Panc1 (cell line): ENCODE results near the gene SIGMAR1. TPM values are rescaled to one million over a fixed set of nuclear protein-coding genes. Genes with fewer than 3 reads are reported as not detected.
A peak's percentile ranks its signal among the peaks of the same experiment; 100 is the strongest.

Experiments used
- ATAC-seq: fragments of 200-7000 bp; cut with Tn5 transposase; 2 replicates; pipeline ENCODE4 v1.9.1; 2020; ENCODE audit warnings: mild to moderate bottlenecking, moderate library complexity
- Bru-seq: library from RNA; stranded (reverse); fragments of 400-500 nt; gene quantifications from one replicate; lab custom pipeline; 2021; lab: Mats Ljungman, UMichigan
- BruChase-seq, 2 experiments: library from RNA; stranded (reverse); fragments of 400-500 nt; gene quantifications; one replicate each; lab custom pipeline; 2021; lab: Mats Ljungman, UMichigan
- BruUV-seq: library from RNA; stranded (reverse); fragments of 400-500 nt; replicated peaks from 2 replicates; lab custom pipeline; 2021; lab: Mats Ljungman, UMichigan
- CTCF ChIA-PET: fragments of 300-600 bp; sonication (Branson Sonifier 250); formaldehyde crosslinking; loops from one replicate; lab custom pipeline; 2022; ENCODE audit warnings: antibody characterized with exemption; lab: Charles Lee
- POLR2A ChIA-PET: fragments of 300-600 bp; sonication (Branson Sonifier 250); formaldehyde crosslinking; loops from one replicate; lab custom pipeline; 2022; ENCODE audit warnings: antibody characterized with exemption; lab: Charles Lee
- DNase-seq: peaks from one replicate; pipeline ENCODE4 v3.0.0-alpha.2; 2010; ENCODE audit warnings: low read depth, low spot score
- H3K27ac ChIP-seq: 2 replicates; pipeline ENCODE4 v1.5.1; 2011; ENCODE audit warnings: mild to moderate bottlenecking, low read length, inconsistent platforms
- H3K27me3 ChIP-seq: fragments of 200-500 bp; sonication (Bioruptor generic); 2 replicates; pipeline ENCODE4 v1.6.0; 2014; ENCODE audit warnings: low read length, inconsistent platforms; ENCODE audit not compliant: control insufficient read depth, insufficient read depth
- H3K36me3 ChIP-seq: fragments of 200-500 bp; sonication (Bioruptor generic); 2 replicates; pipeline ENCODE4 v1.5.1; 2014; ENCODE audit warnings: inconsistent platforms, mild to moderate bottlenecking, low read length, moderate library complexity; ENCODE audit not compliant: control insufficient read depth, insufficient read depth
- H3K4me1 ChIP-seq: 2 replicates; pipeline ENCODE4 v1.5.1; 2011; ENCODE audit warnings: inconsistent platforms, mild to moderate bottlenecking, low read length, moderate library complexity; ENCODE audit not compliant: control insufficient read depth, insufficient read depth
- H3K4me3 ChIP-seq, 2 experiments: 2 replicates each; pipeline ENCODE4 v1.5.1; 2011 to 2012; ENCODE audit warnings: low read depth in 2 of 2, low read length in 2 of 2, mild to moderate bottlenecking in 2 of 2, inconsistent platforms in 1 of 2, moderate library complexity in 1 of 2
- H3K9me3 ChIP-seq: fragments of 200-500 bp; sonication (Bioruptor generic); 2 replicates; pipeline ENCODE4 v1.5.1; 2014; ENCODE audit warnings: low read depth, mild to moderate bottlenecking, inconsistent platforms, low read length, moderate library complexity; ENCODE audit not compliant: control insufficient read depth, insufficient read depth
- POLR2AphosphoS5 ChIP-seq: IDR thresholded peaks from 2 replicates; pipeline ENCODE4 v1.6.1; 2012; ENCODE audit warnings: mild to moderate bottlenecking, low read depth, low read length, moderate library complexity
- SIN3A ChIP-seq: IDR thresholded peaks from 2 replicates; pipeline ENCODE4 v1.6.1; 2012; ENCODE audit warnings: low read depth, mild to moderate bottlenecking, low read length, moderate library complexity, borderline replicate concordance; ENCODE audit not compliant: insufficient read depth
- TCF7L2 ChIP-seq: IDR thresholded peaks from 2 replicates; pipeline ENCODE4 v1.6.1; 2011; ENCODE audit warnings: mild to moderate bottlenecking, low read depth, low read length, inconsistent platforms
- in situ Hi-C: cut with HindIII; loops from 2 replicates; pipeline ENCODE4 v1.10.0; 2016; ENCODE audit warnings: low sequenced_read_pairs, low pct_unique_long_range_greater_than_20kb
- intact Hi-C: fragments of 100-400 bp; cut with micrococcal nuclease; formaldehyde crosslinking; loops from one replicate; pipeline ENCODE4 v1.10.0; 2022; ENCODE audit not compliant: unreplicated experiment
- long read RNA-seq: library from polyadenylated mRNA; unstranded; transcript quantifications from one replicate; pipeline ENCODE4 v2.0.0, GENCODE V29; 2021; ENCODE audit not compliant: unreplicated experiment
- polyA plus RNA-seq: library from polyadenylated mRNA; unstranded; fragments of >200 nt; gene quantifications from one replicate; pipeline ENCODE4 v1.2.1, GENCODE V29; 2012; ENCODE audit warnings: missing spikeins; ENCODE audit not compliant: insufficient read length
- total RNA-seq: library from RNA; stranded (reverse); gene quantifications from one replicate; pipeline ENCODE4 v1.2.1, GENCODE V29; 2021; ENCODE audit not compliant: unreplicated experiment
- TF ChIP-seq, protein P1 (sequence below), 2 experiments: IDR thresholded peaks; 2 replicates each; pipeline ENCODE4 v1.6.1; 2011 to 2012; ENCODE audit warnings: low read depth in 2 of 2, control low read depth in 1 of 2, low read length in 1 of 2, mild to moderate bottlenecking in 1 of 2, moderate library complexity in 1 of 2; ENCODE audit not compliant: insufficient read depth in 1 of 2
- TF ChIP-seq, protein P2 (sequence below): fragments of 450-650 bp; IDR thresholded peaks from 2 replicates; pipeline ENCODE4 v1.5.1; 2017; ENCODE audit warnings: mild to moderate bottlenecking

SIGMAR1 gene
- total RNA-seq (131 TPM), Bru-seq, nascent RNA (percentile 92 among the genes with signal in this experiment), BruChase-seq, experiment 1, labeled RNA remaining after a 2-hour chase (percentile 95 among the genes with signal in this experiment), BruChase-seq, experiment 2, labeled RNA remaining after a 6-hour chase (percentile 97 among the genes with signal in this experiment)
- polyA plus RNA-seq = 186 TPM
- long read RNA-seq, transcript SIGMAR1-207 (3 exons, 610 nt) = minor isoform, 11 of 238 reads
- long read RNA-seq, transcript SIGMAR1-201 (4 exons, 1,656 nt) = major isoform, 171 of 238 reads
- long read RNA-seq, partial matches to known transcripts = 2 of 238 reads
- long read RNA-seq, other reads (novel, unspliced or antisense) = 47 of 238 reads

DNA sequence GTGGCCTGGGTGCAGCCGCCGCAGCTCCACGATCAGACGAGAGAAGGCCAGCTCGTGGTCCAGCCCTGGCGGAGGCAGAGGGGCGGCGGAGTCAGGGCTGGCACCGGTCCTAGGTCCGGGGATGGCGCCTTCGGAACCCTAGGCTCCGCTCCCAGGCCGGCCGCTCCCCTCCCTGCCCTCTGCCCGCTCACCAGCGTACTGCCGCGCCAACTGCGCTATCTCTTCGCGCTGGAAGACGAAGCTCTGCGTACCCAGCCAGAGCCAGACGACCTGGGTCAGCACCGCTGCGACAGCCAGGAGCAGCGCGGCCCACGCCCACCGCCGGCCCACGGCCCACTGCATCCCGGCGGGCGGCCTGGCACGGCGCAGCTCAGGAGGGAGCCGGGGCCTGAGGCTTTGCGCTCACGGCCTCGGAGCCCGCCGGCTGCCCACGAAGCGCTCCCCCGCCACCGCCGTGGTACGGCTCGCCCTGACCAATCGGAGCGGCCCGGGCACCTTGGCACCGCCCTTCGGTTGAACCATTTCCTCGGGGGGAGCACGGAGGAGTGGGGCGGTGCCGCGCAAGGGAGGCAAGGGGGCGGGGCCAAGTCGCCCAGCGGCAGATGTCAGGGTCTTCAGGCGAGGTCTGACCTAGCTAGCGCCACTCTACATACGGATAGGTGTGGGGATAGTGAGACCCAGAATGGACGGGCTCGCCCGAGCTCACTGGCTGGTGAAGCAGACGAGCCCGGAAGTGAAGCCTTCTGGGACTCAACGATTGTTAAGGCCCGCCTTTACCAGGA, at the start of gene SIGMAR1:
Gene SIGMAR1 (minus strand): TSS at position 432 of the 782 bp plus-strand sequence. CDS start 90 bp downstream, at position 342.
- intact Hi-C loops = no loop called here

DNA sequence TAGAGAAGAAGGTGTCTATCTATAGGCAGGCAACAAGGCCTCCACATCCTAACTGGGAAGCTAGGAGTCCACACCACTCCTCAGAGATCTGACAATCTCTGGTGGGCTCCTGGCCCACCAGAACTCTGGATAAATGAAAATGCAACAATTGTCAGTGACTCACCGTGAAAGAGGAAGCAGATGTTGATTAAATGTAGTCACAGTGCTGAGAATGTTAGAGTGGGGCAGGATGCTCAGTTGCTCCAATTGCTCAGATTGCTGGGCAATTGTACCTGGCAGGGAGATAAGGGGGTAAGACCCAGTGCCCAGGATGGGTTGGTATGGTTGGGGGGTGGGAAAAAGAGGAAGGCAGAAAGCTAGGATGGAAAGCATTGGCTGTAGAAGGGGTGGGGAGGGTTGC, 49.1 kb upstream of the SIGMAR1 start:
- ChIA-PET POLR2A (interaction anchor here (0.5 to 0.6 kb wide), 2 partner anchors 21 to 1466 kb away, joined by 4 to 13 read pairs; no protein-coding TSS in a partner anchor), CTCF (interaction anchor here (0.7 to 2.9 kb wide), 2 partner anchors 16 to 27 kb away, joined by 10 read pairs; no protein-coding TSS in a partner anchor)
- Histone ChIP-seq H3K27me3 (no peaks in the 10 kb centered on the region), H3K27ac (no peak overlapping the region), H3K9me3 (no peaks in the 10 kb centered on the region), H3K4me1 (no peaks in the 10 kb centered on the region), H3K4me3 (no peak overlapping the region), H3K36me3 (no peaks in the 10 kb centered on the region)
- ATAC-seq (no peak), DNase-seq (no peak)
- TF ChIP-seq POLR2AphosphoS5 (no peak), SIN3A (no peak), TCF7L2 (no peak)
- TF ChIP-seq, protein P1, sequence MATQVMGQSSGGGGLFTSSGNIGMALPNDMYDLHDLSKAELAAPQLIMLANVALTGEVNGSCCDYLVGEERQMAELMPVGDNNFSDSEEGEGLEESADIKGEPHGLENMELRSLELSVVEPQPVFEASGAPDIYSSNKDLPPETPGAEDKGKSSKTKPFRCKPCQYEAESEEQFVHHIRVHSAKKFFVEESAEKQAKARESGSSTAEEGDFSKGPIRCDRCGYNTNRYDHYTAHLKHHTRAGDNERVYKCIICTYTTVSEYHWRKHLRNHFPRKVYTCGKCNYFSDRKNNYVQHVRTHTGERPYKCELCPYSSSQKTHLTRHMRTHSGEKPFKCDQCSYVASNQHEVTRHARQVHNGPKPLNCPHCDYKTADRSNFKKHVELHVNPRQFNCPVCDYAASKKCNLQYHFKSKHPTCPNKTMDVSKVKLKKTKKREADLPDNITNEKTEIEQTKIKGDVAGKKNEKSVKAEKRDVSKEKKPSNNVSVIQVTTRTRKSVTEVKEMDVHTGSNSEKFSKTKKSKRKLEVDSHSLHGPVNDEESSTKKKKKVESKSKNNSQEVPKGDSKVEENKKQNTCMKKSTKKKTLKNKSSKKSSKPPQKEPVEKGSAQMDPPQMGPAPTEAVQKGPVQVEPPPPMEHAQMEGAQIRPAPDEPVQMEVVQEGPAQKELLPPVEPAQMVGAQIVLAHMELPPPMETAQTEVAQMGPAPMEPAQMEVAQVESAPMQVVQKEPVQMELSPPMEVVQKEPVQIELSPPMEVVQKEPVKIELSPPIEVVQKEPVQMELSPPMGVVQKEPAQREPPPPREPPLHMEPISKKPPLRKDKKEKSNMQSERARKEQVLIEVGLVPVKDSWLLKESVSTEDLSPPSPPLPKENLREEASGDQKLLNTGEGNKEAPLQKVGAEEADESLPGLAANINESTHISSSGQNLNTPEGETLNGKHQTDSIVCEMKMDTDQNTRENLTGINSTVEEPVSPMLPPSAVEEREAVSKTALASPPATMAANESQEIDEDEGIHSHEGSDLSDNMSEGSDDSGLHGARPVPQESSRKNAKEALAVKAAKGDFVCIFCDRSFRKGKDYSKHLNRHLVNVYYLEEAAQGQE (IDR thresholded peaks at IDR 0.05; ENCODE audit: insufficient read depth in 1 of 2, low read depth in 2 of 2, low read length in 1 of 2) = no peak
- TF ChIP-seq, protein P2, sequence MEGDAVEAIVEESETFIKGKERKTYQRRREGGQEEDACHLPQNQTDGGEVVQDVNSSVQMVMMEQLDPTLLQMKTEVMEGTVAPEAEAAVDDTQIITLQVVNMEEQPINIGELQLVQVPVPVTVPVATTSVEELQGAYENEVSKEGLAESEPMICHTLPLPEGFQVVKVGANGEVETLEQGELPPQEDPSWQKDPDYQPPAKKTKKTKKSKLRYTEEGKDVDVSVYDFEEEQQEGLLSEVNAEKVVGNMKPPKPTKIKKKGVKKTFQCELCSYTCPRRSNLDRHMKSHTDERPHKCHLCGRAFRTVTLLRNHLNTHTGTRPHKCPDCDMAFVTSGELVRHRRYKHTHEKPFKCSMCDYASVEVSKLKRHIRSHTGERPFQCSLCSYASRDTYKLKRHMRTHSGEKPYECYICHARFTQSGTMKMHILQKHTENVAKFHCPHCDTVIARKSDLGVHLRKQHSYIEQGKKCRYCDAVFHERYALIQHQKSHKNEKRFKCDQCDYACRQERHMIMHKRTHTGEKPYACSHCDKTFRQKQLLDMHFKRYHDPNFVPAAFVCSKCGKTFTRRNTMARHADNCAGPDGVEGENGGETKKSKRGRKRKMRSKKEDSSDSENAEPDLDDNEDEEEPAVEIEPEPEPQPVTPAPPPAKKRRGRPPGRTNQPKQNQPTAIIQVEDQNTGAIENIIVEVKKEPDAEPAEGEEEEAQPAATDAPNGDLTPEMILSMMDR = no peak
- BruUV-seq = no TSS peak
- intact Hi-C loops (no loop called here), in situ Hi-C loops (no loop called here)

More for the DNA sequence above, at the start of gene SIGMAR1:
- in situ Hi-C loops = no loop called here
- Histone ChIP-seq H3K4me1 (peaks cover 13% of the 10 kb centered on the region), H3K36me3 (no peaks in the 10 kb centered on the region), H3K9me3 (no peaks in the 10 kb centered on the region), H3K4me3 (peak within 1 kb of the TSS; percentile 70 to 94), H3K27ac (peak within 1 kb of the TSS; percentile 98), H3K27me3 (no peaks in the 10 kb centered on the region)
- no TSS peak for BruUV-seq
- POLR2A ChIA-PET = interaction anchor here (0.6 to 1.7 kb wide), 2 partner anchors 8 to 27 kb away, joined by 4 to 5 read pairs; no protein-coding TSS in a partner anchor
- DNase-seq = peak; percentile 51
- CTCF ChIA-PET = interaction anchor here (0.6 to 1.1 kb wide), 2 partner anchors 9 to 268 kb away, joined by 4 to 5 read pairs; partner anchors contain the start of gene GALT
- peak; percentile 94 for ATAC-seq
- TF ChIP-seq SIN3A (0 out of 2 replicates have a peak, but pooled peaks have one; percentile 15), TCF7L2 (no peak; the same call in 1 of the 2 replicates), POLR2AphosphoS5 (peak; percentile 92)
- TF ChIP-seq, protein P2 = no peak
- TF ChIP-seq, protein P1 (IDR thresholded peaks at IDR 0.05; ENCODE audit: insufficient read depth in 1 of 2, low read depth in 2 of 2, low read length in 1 of 2) = no peak
